Activated CD8-positive, alpha-beta memory T cell treated with anti-CD3 and anti-CD28 coated beads for 4 hours (primary cell): Measurements from ENCODE around the gene ENOX1.

ENCODE experiments used
- DNase-seq, 2 donors: peaks; one replicate each; pipeline ENCODE4 v3.0.0-alpha.2; 2020; ENCODE audit warnings: low read depth in 2 of 2

The ENOX1 gene

GRCh38 chr13:43251961-43252360 lies 534.8 kb downstream of the ENOX1 start:
- DNase-seq, result no peak

GRCh38 chr13:43246382-43246781 lies 540.4 kb downstream of the ENOX1 start:
- no peak for DNase-seq

GRCh38 chr13:43245374-43245964 lies 541.3 kb downstream of the ENOX1 start:
- DNase-seq, result no peak

- no peak for DNase-seq
These were observed 542.3 kb downstream of the ENOX1 start for GRCh38 chr13:43244481-43244880.

- DNase-seq, result no peak
These were observed 543.1 kb downstream of the ENOX1 start for GRCh38 chr13:43243711-43244110.

GRCh38 chr13:43242040-43242439 lies 544.7 kb downstream of the ENOX1 start:
- no peak for DNase-seq

GRCh38 chr13:43240278-43240677 lies 546.5 kb downstream of the ENOX1 start:
- no peak for DNase-seq

GRCh38 chr13:43239275-43239840 lies 547.4 kb downstream of the ENOX1 start:
- no peak for DNase-seq

GRCh38 chr13:43238341-43239083 lies 548.3 kb downstream of the ENOX1 start:
- no peak for DNase-seq

GRCh38 chr13:43237616-43238015 lies 549.2 kb downstream of the ENOX1 start:
- no peak for DNase-seq

- no peak for DNase-seq
These were observed 551.7 kb downstream of the ENOX1 start for GRCh38 chr13:43235028-43235427.

- no peak for DNase-seq
These were observed 553.9 kb downstream of the ENOX1 start for GRCh38 chr13:43232873-43233265.

GRCh38 chr13:43232144-43232872 lies 554.5 kb downstream of the ENOX1 start:
- DNase-seq, result no peak

GRCh38 chr13:43230989-43231388 lies 555.8 kb downstream of the ENOX1 start:
- no peak for DNase-seq

- DNase-seq, result no peak
These were observed 557.3 kb downstream of the ENOX1 start for GRCh38 chr13:43229506-43229905.

GRCh38 chr13:43227721-43228120 lies 559.1 kb downstream of the ENOX1 start:
- no peak for DNase-seq

GRCh38 chr13:43223216-43223615 lies 563.6 kb downstream of the ENOX1 start:
- DNase-seq, result no peak

GRCh38 chr13:43222086-43222485 lies 564.7 kb downstream of the ENOX1 start:
- DNase-seq, result no peak

GRCh38 chr13:43221611-43222010 lies 565.2 kb downstream of the ENOX1 start:
- DNase-seq, result no peak

- no peak for DNase-seq
These were observed 565.7 kb downstream of the ENOX1 start for GRCh38 chr13:43220873-43221595.

- DNase-seq, result no peak
These were observed 572.6 kb downstream of the ENOX1 start for GRCh38 chr13:43214124-43214523.

GRCh38 chr13:43206838-43207237 lies 579.9 kb downstream of the ENOX1 start:
- DNase-seq, result no peak
